SW 1271 (cell line): ENCODE results near the gene OR6V1.
A peak's percentile ranks its signal among the peaks of the same experiment; 100 is the strongest.

ENCODE experiments used
- DNase-seq, 2 experiments: peaks; one replicate each; lab custom pipeline; 2025; lab: John Stamatoyannopoulos, UW

Gene OR6V1

GRCh38 chr7:143052041-143052440 lies at the start of gene OR6V1:
OR6V1 (plus strand) TSS chr7:143052341; CDS start chr7:143052341, 0 bp downstream.
- DNase-seq: no peak

DNA sequence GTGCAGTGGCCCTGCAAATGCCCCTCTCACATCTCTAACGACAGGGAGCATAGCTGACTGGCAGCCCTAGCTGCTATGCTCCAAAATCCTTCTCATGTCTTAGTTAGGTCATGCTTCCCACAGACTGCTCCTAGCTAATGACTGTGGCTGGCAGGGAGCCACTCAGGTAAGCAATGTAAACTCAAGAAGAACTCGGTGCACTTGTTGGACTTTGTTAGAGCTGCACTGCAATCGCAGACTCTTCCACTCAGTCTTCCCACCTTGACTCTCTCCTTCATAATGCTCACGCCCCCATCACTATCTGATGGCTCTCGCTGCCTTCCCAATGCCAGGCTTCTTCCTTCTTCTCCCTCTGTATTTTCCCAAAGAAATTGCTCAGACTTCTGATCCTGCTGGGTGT lies 49.2 kb upstream of the OR6V1 start:
- DNase-seq: no peak

- DNase-seq: peak in 1 of 2 experiments; percentile 39
These were observed 48.6 kb upstream of the OR6V1 start for GRCh38 chr7:143003393-143004051.

DNA sequence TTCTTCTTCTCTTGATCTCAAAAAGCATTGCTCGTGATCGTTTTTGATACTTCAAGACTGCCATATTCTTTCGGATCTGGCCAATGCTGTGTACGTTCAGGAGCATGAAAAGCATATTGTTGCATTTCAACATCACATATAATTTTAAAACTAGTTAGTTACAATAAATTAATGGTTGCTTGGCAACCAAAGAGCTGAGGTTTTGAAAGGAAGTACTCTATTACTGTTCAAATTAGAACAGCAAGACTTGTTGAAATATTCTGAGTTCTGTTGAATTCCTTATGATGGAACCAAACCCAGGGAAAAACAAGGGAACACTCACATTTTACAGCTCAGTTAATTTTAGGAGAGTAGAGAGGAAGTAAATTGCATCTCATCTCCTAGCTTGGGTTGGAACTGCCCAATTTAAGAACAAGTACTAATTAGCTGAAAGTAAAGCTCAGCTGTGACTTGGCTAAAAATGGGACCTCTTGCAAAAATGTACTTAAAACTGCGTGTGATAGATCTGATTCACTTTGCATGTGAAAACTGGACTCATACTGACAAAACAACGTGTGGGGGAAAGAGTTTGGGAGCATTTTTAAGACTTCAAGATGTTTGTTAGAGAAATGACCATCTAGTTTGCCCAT lies 46.4 kb upstream of the OR6V1 start:
- DNase-seq: no peak

DNA sequence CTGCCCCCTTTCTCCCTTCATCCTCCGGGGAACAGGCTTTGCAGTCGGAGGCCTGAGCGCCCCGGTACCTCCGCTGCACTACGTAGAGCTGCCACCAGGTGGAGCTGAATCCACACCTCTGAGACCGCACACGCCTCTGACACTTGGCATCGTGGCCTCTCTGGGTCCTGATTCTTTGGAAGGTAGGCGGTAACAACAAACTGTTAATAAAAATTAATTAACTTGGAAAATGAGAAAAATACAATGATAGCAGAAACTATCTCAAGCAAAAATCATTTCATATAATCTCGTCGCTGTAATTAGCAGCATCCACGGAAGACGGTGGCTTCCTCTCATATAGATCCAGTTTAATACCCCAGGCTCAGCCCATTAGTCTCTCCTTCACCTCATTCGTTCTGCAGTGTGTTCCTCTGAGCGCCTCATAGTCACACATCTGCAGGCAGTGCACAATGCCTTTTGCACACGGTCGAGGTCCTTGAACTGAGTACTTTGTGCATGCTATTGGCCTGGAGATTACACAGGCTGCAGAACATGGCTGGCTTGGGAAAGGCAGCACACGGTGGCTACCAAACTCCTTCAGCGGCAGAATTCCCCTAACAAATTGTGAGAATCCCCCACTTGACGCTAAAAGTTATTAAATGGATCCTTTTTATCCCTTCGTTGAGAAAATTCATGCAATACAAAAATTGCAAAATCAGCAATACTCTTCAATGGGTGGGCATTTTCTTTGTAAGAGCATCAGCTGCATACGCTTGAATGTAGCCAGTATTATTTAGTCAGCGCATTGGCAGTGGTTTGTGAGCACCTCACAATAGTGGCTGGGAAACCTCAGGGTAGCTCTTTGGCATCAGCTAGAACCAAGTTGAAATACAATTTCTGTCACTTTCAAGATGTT lies 43.9 kb upstream of the OR6V1 start:
- peak in 1 of 2 experiments; percentile 30 for DNase-seq

DNA sequence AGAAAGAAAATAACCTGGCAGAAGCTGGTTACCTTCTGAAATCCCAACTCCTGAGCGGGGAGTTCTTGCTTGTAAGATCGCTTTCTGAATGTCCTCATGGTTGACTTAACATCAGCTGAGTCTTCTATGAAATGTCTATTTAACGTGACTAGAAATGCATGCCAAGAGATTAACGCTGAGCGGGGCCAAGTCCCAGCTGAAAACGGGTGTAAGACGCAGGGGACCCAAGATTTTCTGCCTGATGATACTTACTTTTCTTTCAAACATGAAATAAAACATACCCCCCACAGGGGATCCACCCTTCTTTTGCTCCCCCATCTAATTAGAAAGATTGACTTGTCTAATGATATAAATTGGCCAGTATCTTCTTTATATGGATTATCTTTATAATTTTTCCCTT lies 40.1 kb upstream of the OR6V1 start:
- no peak for DNase-seq

- DNase-seq: no peak
These were observed 39.7 kb upstream of the OR6V1 start for GRCh38 chr7:143012409-143012808.

GRCh38 chr7:143013473-143013872 lies 38.7 kb upstream of the OR6V1 start:
- no peak for DNase-seq

DNA sequence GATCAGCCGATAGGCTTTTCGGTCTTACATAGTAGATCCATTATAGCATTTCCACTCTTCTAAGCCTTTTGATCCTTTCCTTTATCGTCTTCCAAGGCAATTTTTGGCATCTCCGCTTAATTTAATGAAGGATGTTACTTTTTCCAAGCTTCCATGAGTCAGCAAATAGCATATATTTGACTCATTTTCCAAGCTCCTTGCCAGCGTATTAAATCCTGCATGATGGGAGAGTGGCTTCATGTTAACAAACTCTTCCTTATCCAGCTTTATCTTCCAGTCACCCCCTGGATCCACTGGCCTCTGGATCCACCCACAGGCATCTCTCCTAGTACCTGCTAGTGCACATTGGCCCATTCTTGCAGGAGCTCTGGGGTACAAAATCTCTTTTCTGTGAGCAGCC lies 38.2 kb upstream of the OR6V1 start:
- no peak for DNase-seq

- no peak for DNase-seq
These were observed 37.1 kb upstream of the OR6V1 start for GRCh38 chr7:143015084-143015483.

- DNase-seq: no peak
These were observed 36.1 kb upstream of the OR6V1 start for GRCh38 chr7:143015926-143016490.

DNA sequence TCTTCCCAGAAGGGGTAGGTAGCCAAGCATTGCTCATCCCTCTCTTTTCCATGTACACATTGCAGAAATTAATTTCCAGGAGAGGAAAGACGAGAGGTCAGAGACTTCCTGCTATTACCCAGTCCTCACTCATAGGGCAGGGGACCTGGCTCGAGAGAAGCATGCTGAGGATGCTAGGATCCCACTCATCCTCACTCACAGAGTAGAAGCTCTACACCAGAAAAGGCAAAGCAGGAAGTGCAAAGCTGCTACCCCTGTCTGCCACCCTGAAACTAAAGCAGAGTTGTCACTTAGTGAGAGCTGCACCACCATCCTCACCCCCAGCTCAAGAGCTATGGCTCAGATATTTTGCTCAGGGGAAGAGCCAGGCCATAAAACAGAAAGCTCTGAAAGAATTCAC lies 35.1 kb upstream of the OR6V1 start:
- DNase-seq: no peak

DNA sequence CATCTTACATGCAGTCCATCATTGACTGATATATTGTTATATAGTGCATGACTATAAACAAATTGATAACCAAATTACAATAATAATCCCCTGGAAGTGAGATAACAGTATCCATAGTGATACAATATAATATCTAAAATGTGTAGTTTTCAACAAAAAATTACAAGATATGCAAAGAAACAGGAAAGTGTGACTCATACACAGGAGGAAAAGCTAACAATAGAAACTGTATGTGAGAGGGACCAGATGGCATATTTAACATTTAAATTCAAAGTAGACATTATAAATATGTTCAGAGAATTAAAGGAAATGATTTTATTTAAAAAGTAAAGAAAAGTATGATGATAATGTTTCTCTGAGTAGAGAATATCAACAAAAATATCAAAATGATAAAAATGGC lies 33.2 kb upstream of the OR6V1 start:
- no peak for DNase-seq

- no peak for DNase-seq
These were observed 29.1 kb upstream of the OR6V1 start for GRCh38 chr7:143023047-143023446.

DNA sequence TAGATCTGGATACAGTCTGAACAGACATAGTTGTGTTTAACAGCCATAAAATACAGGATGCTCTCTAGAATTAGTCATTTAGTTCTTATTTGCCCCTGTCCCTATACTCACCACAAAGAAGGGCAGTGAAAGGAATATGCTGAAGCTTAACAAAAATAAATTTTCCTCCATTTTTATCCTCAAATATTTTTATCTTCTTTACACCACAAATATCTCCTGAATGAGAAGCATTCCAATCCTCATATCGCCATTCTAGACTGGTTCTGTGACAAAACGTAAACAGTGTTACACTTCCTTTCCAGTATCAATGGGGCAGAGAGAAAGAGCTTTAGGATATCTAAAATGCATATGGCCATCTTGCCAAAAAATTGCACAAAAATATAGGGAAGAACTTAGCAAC lies 26.8 kb upstream of the OR6V1 start:
- no peak for DNase-seq

DNA sequence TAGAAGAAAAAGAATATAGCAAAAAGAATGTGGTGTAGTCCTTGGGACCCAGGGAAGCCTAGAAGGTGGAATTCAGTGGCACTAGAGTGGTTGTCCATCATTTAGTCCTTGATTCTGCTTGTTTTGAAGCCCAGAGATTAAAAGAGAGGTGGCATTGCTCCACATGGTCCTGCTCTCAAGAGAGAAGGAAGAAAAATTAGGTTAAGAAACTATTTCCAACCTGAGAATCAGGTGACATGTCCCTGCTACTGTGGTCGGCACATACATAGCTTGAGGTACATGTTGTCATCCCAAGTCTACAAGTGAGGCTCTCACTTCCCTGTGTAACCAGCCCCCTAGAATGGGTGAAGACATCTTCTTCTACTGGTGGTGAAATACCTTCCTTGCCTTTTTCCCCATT lies 25.1 kb upstream of the OR6V1 start, which contains the start of gene OR9A2:
Gene OR9A2 (minus strand): TSS at position 101 of the 400 bp plus-strand sequence. CDS start 0 bp downstream, at position 101.
- DNase-seq: no peak

- DNase-seq: no peak
These were observed 24.5 kb upstream of the OR6V1 start for GRCh38 chr7:143027683-143028082.

- no peak for DNase-seq
These were observed 13.5 kb upstream of the OR6V1 start for GRCh38 chr7:143038635-143039034.

DNA sequence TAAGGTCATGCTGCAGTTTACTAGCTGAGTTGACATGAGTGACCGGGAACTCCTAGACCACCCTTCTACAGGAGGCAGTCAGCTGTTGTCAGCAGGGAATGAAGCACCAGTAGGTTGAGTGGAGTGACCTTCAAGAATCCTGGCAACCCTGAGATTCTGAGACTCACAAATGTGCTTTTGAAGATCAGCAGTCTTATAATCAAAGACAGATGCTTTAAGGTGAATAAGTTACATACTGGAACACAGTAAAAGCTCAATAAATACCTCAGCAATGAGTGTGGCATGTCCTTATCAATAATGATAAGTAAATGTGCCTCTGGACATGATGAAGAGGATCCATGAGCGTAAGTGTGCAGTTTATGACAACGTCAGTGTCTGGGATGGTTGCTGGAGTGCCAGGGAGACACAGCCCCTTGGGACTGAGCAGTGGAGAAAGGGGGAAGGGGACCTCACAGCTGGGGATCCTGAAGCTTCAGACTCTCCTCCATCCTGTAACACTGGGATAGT lies 11.9 kb upstream of the OR6V1 start:
- no peak for DNase-seq

DNA sequence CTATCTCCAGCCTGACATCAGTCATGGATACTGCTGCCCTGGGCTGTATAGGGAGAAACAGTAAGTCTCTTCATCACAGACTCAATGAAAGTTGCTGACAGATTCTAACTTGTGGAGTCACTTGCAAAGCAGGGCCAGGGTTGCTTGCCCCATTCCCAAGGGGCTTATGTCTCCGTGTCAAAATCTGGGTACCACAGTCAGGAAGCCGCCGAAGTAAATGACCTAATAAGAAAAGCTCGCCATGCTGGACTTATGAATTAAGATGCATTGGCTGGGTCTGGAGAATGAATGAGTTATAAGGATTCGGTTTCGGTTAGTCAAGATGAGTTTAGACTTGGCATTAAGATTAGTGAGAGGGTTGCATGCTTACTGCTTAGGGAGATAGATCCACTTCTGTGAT lies 10.8 kb upstream of the OR6V1 start:
- DNase-seq: no peak

DNA sequence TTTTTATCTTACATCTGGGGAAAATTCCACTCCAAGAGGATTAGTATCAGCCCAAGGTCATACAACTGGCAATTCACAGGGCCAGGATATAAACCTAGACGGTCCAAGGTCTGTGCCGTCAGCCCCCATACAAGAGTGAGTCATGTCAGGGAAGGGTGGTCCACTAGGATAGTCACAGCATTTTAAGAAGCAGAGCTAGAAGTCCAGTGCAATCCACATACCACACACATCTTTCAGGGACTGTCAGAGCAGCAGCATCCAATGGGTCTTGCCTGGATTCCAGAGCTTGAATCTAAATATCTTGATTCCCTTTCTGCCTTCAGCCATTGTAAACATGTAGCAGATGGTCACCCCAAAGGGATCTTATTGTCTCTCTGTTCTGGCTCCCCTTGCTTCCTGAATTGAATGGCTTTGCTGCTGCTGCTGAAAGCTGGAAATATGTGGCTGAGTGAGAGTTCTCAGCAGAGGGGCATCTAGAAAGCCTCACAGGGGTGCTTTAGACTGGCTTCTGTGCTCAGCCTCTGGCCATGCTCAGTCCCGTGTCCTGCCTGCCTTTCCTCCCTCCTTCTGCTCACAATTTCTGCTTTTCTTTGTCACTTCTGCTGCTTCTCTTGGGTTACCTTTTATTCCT lies 9.9 kb upstream of the OR6V1 start:
- DNase-seq: no peak

DNA sequence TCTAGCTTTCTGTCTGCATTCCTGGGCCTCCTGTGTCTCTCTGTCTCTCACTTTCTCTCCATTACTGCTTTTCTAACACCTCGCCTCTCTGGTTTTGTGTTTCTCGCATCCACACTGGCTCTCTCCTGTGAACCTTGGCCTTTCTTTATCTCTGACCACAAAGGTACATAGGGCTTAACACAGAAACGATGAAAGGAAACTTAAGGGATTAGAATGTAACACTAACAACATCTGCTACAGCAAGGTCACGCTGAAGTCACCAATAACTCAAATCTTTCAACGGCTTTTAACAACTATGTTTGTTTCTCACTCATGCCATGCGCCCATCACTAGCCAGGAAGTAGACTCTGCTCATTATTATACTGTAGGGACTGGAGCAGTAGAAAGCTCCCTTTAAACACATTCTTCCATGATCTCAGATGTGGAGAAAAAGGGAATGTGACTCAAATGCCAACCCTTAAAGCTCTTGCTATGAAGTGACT lies 9.3 kb upstream of the OR6V1 start:
- DNase-seq: no peak
